Measurements from ENCODE around the gene MRGPRF.

DNA sequence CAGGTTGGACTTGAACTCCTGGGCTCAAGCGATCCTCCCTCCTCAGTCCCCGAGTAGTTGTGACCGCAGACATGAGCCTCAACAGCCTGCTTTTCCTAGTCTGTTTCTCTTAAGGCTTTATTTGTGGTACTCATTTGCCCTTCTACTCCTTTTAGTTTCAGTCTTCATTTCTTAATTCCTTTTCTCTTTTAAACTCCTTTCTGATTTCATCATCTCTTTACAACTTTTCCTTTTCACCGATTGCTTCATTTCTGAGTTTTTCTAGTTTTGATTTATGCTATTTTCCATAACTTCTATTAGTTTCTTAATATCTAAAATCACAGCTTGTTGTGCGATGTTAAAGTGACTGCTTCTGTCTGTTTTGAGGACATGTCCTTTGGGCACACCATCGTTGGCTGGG is 17.3 kb upstream of the MRGPRF start:
- TF ChIP-seq, protein P1, sequence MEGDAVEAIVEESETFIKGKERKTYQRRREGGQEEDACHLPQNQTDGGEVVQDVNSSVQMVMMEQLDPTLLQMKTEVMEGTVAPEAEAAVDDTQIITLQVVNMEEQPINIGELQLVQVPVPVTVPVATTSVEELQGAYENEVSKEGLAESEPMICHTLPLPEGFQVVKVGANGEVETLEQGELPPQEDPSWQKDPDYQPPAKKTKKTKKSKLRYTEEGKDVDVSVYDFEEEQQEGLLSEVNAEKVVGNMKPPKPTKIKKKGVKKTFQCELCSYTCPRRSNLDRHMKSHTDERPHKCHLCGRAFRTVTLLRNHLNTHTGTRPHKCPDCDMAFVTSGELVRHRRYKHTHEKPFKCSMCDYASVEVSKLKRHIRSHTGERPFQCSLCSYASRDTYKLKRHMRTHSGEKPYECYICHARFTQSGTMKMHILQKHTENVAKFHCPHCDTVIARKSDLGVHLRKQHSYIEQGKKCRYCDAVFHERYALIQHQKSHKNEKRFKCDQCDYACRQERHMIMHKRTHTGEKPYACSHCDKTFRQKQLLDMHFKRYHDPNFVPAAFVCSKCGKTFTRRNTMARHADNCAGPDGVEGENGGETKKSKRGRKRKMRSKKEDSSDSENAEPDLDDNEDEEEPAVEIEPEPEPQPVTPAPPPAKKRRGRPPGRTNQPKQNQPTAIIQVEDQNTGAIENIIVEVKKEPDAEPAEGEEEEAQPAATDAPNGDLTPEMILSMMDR (IDR thresholded peaks at IDR 0.05) = no peak
- no peak for TF ChIP-seq EP300 (IDR thresholded peaks at IDR 0.05)
